GM12801 (cell line): ENCODE results near the gene PARD3.

Source experiments
- CTCF ChIP-seq: IDR thresholded peaks from one replicate; pipeline ENCODE4 v1.5.1; 2011; ENCODE audit warnings: control low read depth; ENCODE audit not compliant: insufficient read length; ENCODE audit errors: extremely low read depth

The PARD3 gene

GRCh38 chr10:34716958-34717357 is 98.1 kb downstream of the PARD3 start:
- no peak for TF ChIP-seq CTCF

- no peak for TF ChIP-seq CTCF
These were observed 98.9 kb downstream of the PARD3 start for GRCh38 chr10:34716234-34716633.

GRCh38 chr10:34715511-34716187 is 99.4 kb downstream of the PARD3 start:
- TF ChIP-seq CTCF: no peak

GRCh38 chr10:34713875-34714274 is 101.2 kb downstream of the PARD3 start:
- no peak for TF ChIP-seq CTCF

GRCh38 chr10:34711500-34711899 is 103.6 kb downstream of the PARD3 start:
- TF ChIP-seq CTCF: no peak

- TF ChIP-seq CTCF: no peak
These were observed 104.7 kb downstream of the PARD3 start for GRCh38 chr10:34710391-34710751.

- TF ChIP-seq CTCF: no peak
These were observed 105.3 kb downstream of the PARD3 start for GRCh38 chr10:34709637-34710390.
